Gastrocnemius medialis (tissue), 4 donors: Measurements from ENCODE around the gene RNU6-9.

ENCODE experiments used
- POLR2A ChIP-seq, 2 donors: fragments of 450-650 bp; IDR thresholded peaks; one replicate each; pipeline ENCODE4 v1.6.1; 2017; ENCODE audit warnings: antibody characterized with exemption in 2 of 2, mild to moderate bottlenecking in 2 of 2, moderate library complexity in 2 of 2
- TF ChIP-seq, protein P1 (sequence below), 5 experiments: fragments of 450-650 bp in 3 of 5; fragments of 200-600 bp in 2 of 5; sonication (generic) in 2 of 5; IDR thresholded peaks in 4 of 5; conservative IDR thresholded peaks in 1 of 5; 1 replicate in 4 of 5; 2 replicates in 1 of 5; pipeline ENCODE4 v1.5.1; 2016 to 2019; ENCODE audit warnings: antibody characterized with exemption in 5 of 5, mild to moderate bottlenecking in 3 of 5, moderate library complexity in 3 of 5

DNA sequence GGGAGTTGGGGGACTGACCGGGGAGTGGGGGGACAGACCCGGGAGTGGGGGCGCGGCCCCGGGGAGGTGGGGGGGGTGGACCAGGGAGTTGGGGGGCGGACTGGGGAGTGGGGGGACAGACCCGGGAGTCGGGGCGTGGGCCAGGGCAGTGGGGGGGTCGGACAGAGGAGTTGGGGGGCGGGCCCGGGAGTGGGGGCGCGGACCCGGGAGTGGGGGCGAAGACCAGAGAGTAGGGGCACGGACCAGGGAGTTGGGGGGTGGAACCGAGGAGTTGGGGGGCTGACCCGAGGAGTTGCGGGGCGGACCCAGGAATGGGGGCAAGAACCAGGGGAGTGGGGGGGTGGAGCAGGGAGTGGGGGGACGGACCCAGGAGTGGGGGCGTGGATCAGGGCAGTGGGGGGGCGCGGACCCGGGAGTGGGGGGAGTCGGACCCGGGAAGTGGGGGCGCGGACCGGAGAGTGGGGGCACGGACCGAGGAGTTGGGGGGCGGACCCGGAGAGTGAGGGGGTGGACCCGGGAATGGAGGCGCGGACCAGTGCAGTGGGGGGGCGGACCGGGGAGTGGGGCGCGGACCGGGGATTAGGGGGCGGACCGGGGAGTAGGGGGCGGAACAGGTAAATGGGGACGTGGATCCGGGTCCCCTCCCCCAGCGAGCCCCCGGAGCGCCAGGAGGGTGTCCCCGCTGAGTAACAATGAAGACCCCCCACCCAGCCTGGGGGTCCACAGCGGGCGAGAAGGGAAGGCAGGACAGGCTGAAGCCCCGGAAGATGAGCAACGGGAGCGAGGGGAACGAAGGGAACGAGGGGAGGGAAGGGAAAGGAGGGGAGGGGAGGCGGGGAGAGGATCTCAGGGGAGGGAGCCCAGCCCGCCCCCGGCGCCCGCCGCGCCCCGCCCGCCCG, 19.1 kb downstream of the RNU6-9 start:
- TF ChIP-seq, protein P1, sequence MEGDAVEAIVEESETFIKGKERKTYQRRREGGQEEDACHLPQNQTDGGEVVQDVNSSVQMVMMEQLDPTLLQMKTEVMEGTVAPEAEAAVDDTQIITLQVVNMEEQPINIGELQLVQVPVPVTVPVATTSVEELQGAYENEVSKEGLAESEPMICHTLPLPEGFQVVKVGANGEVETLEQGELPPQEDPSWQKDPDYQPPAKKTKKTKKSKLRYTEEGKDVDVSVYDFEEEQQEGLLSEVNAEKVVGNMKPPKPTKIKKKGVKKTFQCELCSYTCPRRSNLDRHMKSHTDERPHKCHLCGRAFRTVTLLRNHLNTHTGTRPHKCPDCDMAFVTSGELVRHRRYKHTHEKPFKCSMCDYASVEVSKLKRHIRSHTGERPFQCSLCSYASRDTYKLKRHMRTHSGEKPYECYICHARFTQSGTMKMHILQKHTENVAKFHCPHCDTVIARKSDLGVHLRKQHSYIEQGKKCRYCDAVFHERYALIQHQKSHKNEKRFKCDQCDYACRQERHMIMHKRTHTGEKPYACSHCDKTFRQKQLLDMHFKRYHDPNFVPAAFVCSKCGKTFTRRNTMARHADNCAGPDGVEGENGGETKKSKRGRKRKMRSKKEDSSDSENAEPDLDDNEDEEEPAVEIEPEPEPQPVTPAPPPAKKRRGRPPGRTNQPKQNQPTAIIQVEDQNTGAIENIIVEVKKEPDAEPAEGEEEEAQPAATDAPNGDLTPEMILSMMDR (IDR thresholded peaks at IDR 0.05 in 4 of 5, conservative IDR thresholded peaks at IDR 0.05 in 1 of 5) = no peak
- no peak for TF ChIP-seq POLR2A (IDR thresholded peaks at IDR 0.05)
